ENCODE results near the gene AJAP1. TPM values are rescaled to one million over a fixed set of nuclear protein-coding genes. Genes with fewer than 3 reads are reported as not detected.

AJAP1 gene
- total and polyA plus RNA-seq, 4 donors, result 12.3 to 28.7 (median 26.4) TPM

DNA sequence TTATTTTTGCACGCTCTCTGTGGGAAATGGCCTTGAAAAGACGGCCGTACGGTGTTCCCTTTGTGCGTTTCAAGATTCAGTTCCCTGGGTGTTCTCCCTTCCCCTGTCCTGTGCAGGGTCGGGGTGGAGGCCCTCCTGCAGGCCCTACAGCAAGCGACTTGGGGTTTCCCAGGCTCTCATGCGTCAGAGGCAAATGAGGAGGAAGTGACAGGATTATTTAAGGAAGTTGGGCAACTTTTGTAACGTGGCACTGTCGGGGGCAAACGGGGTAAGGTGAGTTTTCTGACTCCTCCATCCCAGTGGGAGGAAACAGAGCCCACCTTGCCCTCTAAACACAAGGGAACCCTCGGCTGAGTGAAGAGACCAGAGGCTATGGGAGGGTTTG lies 16.1 kb upstream of the AJAP1 start:
- Histone ChIP-seq H3K36me3 (ENCODE audit: control insufficient read depth, insufficient read depth, low read length) (no peaks in the 10 kb centered on the region), H3K27ac (ENCODE audit: low read depth, low read length) (no peak overlapping the region), H3K4me3 (ENCODE audit: low read depth, low read length) (no peak overlapping the region), H3K4me1 (ENCODE audit: control insufficient read depth, insufficient read depth, low read length) (peaks cover 22% of the 10 kb centered on the region), H3K9me3 (ENCODE audit: control insufficient read depth, insufficient read depth, low read length) (no peaks in the 10 kb centered on the region), H3K27me3 (ENCODE audit: control insufficient read depth, insufficient read depth, low read length) (no peaks in the 10 kb centered on the region)
- WGBS (ENCODE audit: insufficient coverage), result 45% methylated on average over 5 of the region's 12 CpGs
- no peak for DNase-seq (ENCODE audit: low read depth in 4 of 6, low spot score in 6 of 6)

DNA sequence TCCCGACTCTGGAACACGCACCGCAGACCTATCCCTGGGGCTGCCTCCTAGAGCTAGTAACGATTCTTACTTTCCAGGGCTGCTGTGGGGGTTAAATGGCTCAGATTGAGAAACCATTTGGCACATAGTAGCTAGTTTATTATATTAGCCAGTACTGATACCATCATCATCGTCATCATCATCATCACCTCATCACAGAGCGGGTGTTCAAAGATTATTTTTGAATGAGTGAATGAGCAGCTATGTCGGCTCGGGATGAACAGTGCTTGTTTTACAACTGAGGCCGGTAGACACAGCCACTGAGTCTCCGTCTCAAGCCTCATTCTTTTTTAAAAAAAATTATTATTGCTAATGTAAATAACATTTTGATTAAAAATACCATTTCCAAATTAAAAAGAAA lies 13.5 kb upstream of the AJAP1 start:
- H3K27me3 ChIP-seq (ENCODE audit: control insufficient read depth, insufficient read depth, low read length), result no peaks in the 10 kb centered on the region
- H3K4me3 ChIP-seq (ENCODE audit: low read depth, low read length), result no peak overlapping the region
- H3K9me3 ChIP-seq (ENCODE audit: control insufficient read depth, insufficient read depth, low read length), result no peaks in the 10 kb centered on the region
- H3K36me3 ChIP-seq (ENCODE audit: control insufficient read depth, insufficient read depth, low read length), result no peaks in the 10 kb centered on the region
- no peak for DNase-seq (ENCODE audit: low read depth in 4 of 6, low spot score in 6 of 6)
- 71% methylated on average over 1 of the region's 10 CpGs for WGBS (ENCODE audit: insufficient coverage)
- H3K4me1 ChIP-seq (ENCODE audit: control insufficient read depth, insufficient read depth, low read length), result peaks cover 14% of the 10 kb centered on the region
- no peak overlapping the region for H3K27ac ChIP-seq (ENCODE audit: low read depth, low read length)

DNA sequence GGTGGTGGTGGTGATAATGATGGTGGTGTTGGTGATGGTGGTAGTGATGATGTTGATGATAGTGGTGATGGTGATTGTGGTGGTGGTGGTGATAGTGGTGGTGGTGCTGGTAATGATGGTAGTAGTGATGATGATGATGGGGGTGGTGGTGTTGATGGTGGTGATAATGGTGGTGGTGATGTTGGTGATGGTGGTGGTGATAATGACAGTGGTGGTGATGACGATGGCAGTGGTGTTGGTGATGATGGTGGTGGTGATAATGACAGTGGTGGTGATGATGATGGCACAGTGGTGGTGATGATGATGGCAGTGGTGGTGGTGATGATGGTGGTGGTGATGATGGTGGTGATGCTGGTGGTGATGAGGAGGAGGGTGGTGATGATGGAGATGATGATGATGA lies 7.0 kb upstream of the AJAP1 start:
- H3K4me1 ChIP-seq (ENCODE audit: control insufficient read depth, insufficient read depth, low read length), result peaks cover 17% of the 10 kb centered on the region
- no peaks in the 10 kb centered on the region for H3K9me3 ChIP-seq (ENCODE audit: control insufficient read depth, insufficient read depth, low read length)
- no peaks in the 10 kb centered on the region for H3K36me3 ChIP-seq (ENCODE audit: control insufficient read depth, insufficient read depth, low read length)
- no peak for DNase-seq (ENCODE audit: low read depth in 4 of 6, low spot score in 6 of 6)
- peaks cover 2% of the 10 kb centered on the region for H3K27me3 ChIP-seq (ENCODE audit: control insufficient read depth, insufficient read depth, low read length)
- no peak overlapping the region for H3K4me3 ChIP-seq (ENCODE audit: low read depth, low read length)
- WGBS (ENCODE audit: insufficient coverage), result 100% methylated on average over 1 of the region's 1 CpG
- no peak overlapping the region for H3K27ac ChIP-seq (ENCODE audit: low read depth, low read length)

DNA sequence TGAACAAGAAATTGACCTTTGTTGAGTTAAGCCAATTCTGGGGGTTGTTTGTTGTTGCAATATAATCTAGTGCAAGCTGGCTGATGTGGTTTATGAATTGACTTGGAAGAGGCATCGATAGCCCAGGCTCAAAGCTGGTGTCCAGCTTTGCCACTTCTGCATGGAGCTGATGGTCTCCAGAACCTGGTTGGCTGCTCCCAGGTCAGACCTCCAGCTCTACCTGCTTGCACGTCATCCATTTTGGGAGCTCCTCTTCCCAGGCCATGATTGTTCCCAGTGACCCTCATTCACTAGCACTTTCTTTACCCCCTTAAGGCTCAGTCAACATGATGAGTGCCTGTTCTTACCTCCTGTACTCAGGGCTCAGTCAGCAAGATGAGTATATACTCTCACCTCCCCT lies 5.8 kb upstream of the AJAP1 start:
- no peak overlapping the region for H3K4me3 ChIP-seq (ENCODE audit: low read depth, low read length)

DNA sequence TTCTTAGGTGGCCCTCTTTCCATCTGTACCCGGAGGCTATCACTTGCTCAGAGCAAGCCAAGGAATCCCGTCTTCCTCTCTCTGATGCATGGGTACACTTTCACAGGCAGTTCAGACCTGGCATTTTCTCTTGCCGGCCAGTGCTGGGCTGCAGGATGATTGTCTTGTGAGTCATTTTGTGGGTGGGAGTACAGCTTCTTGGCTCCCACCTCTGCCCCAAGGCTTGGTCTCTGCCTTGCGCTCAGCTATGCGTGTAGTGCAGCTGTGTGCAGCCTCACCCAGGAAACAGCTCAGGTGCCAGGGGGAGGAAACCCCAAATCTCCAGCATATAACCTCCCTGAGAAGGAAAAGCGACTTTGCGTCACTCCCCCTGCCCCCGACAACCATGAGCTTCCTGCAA lies 3.9 kb upstream of the AJAP1 start:
- DNase-seq (ENCODE audit: low read depth in 4 of 6, low spot score in 6 of 6), result no peak
- 56% methylated on average over 4 of the region's 8 CpGs for WGBS (ENCODE audit: insufficient coverage)

More for the DNA sequence above, 5.8 kb upstream of the AJAP1 start:
- WGBS (ENCODE audit: insufficient coverage), result 97% methylated on average over 2 of the region's 2 CpGs
- Histone ChIP-seq H3K27ac (ENCODE audit: low read depth, low read length) (no peak overlapping the region), H3K4me1 (ENCODE audit: control insufficient read depth, insufficient read depth, low read length) (peaks cover 30% of the 10 kb centered on the region), H3K9me3 (ENCODE audit: control insufficient read depth, insufficient read depth, low read length) (no peaks in the 10 kb centered on the region), H3K27me3 (ENCODE audit: control insufficient read depth, insufficient read depth, low read length) (peaks cover 12% of the 10 kb centered on the region), H3K36me3 (ENCODE audit: control insufficient read depth, insufficient read depth, low read length) (no peaks in the 10 kb centered on the region)
- no peak for DNase-seq (ENCODE audit: low read depth in 4 of 6, low spot score in 6 of 6)

DNA sequence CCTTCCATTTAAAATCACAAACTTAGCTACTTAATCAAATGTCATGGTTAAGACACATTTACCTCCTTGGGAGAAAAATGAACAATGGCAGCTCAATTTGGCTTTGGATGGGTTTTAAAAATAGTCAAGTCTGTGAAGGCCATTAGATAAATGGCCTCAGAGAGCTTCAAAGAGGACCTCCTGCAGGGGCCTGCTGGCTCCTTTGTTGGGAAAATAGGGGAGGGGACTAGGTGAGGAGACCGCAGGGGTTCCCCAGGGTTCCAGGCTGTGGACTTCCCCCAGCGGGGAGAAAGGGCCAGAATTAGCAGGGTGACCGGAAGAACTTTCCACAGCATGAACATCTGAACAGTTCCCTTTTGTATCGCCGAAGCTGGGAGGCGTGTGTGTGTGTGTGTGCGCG lies 3.4 kb upstream of the AJAP1 start:
- Histone ChIP-seq H3K9me3 (ENCODE audit: control insufficient read depth, insufficient read depth, low read length) (no peaks in the 10 kb centered on the region), H3K27ac (ENCODE audit: low read depth, low read length) (no peak overlapping the region), H3K4me1 (ENCODE audit: control insufficient read depth, insufficient read depth, low read length) (peaks cover 39% of the 10 kb centered on the region), H3K27me3 (ENCODE audit: control insufficient read depth, insufficient read depth, low read length) (peaks cover 18% of the 10 kb centered on the region), H3K36me3 (ENCODE audit: control insufficient read depth, insufficient read depth, low read length) (no peaks in the 10 kb centered on the region), H3K4me3 (ENCODE audit: low read depth, low read length) (no peak overlapping the region)
- 35% methylated on average over 2 of the region's 8 CpGs for WGBS (ENCODE audit: insufficient coverage)
- no peak for DNase-seq (ENCODE audit: low read depth in 4 of 6, low spot score in 6 of 6)

More for the DNA sequence above, 3.9 kb upstream of the AJAP1 start:
- Histone ChIP-seq H3K9me3 (ENCODE audit: control insufficient read depth, insufficient read depth, low read length) (no peaks in the 10 kb centered on the region), H3K4me1 (ENCODE audit: control insufficient read depth, insufficient read depth, low read length) (peaks cover 35% of the 10 kb centered on the region), H3K36me3 (ENCODE audit: control insufficient read depth, insufficient read depth, low read length) (no peaks in the 10 kb centered on the region), H3K27me3 (ENCODE audit: control insufficient read depth, insufficient read depth, low read length) (peaks cover 17% of the 10 kb centered on the region), H3K4me3 (ENCODE audit: low read depth, low read length) (no peak overlapping the region), H3K27ac (ENCODE audit: low read depth, low read length) (no peak overlapping the region)

DNA sequence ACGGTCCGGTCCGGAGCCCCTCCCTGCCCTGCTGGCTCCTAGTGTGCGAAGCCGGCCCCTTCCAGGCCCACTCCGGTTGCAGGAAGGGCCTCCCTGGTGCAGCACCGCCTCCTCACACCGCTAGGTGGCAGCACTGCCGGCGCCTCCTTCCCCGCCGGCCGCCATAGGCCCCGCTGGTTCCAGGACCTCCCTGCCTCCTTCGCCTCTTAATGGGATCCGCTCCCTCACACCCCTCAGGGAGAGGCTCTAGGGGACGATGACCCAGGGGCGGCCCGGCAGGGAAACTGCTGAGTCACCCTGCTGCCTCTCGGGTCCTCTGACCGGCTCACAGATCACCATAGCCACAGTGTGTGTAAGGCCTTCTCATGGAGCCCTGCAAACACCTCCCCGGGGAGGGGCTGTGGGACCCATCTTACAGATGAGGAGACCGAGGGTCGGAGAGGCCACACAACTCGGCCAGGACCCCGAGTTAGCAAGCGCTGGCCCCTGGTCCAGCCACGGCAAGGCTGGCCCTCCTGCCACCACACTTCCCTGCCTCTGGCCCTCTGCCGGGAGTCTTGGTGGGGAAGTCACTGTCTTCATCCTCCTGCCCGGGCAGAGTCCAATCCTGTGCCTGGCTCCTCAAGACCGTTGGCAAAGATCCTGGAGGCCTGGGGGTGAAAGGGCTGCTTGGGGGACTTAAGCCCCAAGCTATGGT lies 1.6 kb upstream of the AJAP1 start:
- 22% methylated on average over 25 of the region's 31 CpGs for WGBS (ENCODE audit: insufficient coverage)
- Histone ChIP-seq H3K4me3 (ENCODE audit: low read depth, low read length) (no peak overlapping the region), H3K4me1 (ENCODE audit: control insufficient read depth, insufficient read depth, low read length) (peaks cover 51% of the 10 kb centered on the region), H3K36me3 (ENCODE audit: control insufficient read depth, insufficient read depth, low read length) (no peaks in the 10 kb centered on the region), H3K27me3 (ENCODE audit: control insufficient read depth, insufficient read depth, low read length) (peaks cover 29% of the 10 kb centered on the region), H3K27ac (ENCODE audit: low read depth, low read length) (no peak overlapping the region), H3K9me3 (ENCODE audit: control insufficient read depth, insufficient read depth, low read length) (no peaks in the 10 kb centered on the region)
- peak in 2 of 6 donors; percentile 78 to 88 for DNase-seq (ENCODE audit: low read depth in 4 of 6, low spot score in 6 of 6)

DNA sequence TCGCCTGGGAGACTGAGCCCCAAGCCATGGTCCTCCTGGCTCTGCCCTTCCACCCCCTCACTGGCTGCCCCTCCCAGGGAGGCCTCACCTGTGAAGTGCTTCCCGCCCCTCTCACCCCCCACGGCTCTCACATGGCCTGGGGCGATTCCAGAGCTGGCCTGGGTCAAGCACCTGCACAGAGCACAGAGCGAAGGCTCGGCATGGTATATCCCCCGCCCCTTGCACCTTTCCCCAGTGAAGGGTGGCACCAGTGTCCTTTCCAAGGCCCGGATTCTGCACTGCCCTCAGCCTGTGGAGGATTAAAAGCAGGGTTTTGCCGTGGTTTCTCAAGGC lies 1.1 kb upstream of the AJAP1 start:
- Histone ChIP-seq H3K27ac (ENCODE audit: low read depth, low read length) (no peak overlapping the region), H3K9me3 (ENCODE audit: control insufficient read depth, insufficient read depth, low read length) (no peaks in the 10 kb centered on the region), H3K4me3 (ENCODE audit: low read depth, low read length) (no peak overlapping the region), H3K27me3 (ENCODE audit: control insufficient read depth, insufficient read depth, low read length) (peaks cover 33% of the 10 kb centered on the region), H3K4me1 (ENCODE audit: control insufficient read depth, insufficient read depth, low read length) (peaks cover 56% of the 10 kb centered on the region), H3K36me3 (ENCODE audit: control insufficient read depth, insufficient read depth, low read length) (no peaks in the 10 kb centered on the region)
- DNase-seq (ENCODE audit: low read depth in 4 of 6, low spot score in 6 of 6), result no peak
- 54% methylated on average over 9 of the region's 9 CpGs for WGBS (ENCODE audit: insufficient coverage)

DNA sequence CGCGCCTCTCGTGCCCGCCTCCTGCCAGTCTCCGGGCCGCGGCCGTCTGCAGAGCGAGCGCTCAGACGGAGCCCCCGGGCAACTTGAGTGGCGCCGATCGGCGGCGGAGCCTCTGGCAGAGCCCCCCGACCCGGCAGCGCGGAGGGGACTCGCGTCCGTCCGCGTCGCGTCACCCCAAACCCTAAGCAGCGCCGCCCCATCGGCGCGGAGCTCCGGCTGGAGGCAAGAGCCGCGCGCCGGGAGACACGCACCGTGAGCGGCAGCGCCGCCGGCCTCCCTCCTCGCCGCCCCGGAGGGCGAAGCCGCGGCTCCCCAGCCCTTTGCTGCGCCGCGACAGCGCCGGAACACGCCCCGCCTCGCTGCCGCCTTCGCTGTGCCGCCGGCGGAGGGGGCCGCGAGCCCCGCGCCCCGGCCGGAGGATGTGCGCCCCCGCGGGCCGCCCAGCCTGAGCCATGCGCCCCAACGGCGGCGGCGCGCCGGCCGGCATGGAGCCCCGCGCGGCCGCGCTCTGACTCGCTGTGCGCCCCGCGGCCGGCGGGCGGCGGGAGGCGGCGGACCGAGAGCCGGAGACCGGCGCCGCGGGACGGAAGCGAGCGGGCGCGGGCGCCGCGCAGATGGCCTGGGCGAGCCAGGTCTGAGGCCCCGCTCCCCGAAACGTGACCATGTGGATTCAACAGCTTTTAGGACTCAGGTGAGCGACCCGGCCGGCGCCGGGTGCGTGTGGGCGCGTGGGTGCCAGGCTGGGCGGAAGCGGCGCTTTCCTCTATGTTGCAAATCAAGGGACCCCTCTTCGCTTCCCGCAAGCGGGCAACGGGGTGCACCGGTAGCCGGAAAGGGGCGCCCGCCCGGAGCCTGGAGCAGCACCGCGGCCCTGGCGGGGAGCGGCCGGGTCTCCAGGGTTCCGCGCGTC lies 610 bp downstream of the AJAP1 start:
- Histone ChIP-seq H3K36me3 (ENCODE audit: control insufficient read depth, insufficient read depth, low read length) (no peaks in the 10 kb centered on the region), H3K4me3 (ENCODE audit: low read depth, low read length) (peak overlapping the region; percentile 24), H3K9me3 (ENCODE audit: control insufficient read depth, insufficient read depth, low read length) (no peaks in the 10 kb centered on the region), H3K27ac (ENCODE audit: low read depth, low read length) (no peak overlapping the region), H3K27me3 (ENCODE audit: control insufficient read depth, insufficient read depth, low read length) (peaks cover 37% of the 10 kb centered on the region), H3K4me1 (ENCODE audit: control insufficient read depth, insufficient read depth, low read length) (peaks cover 71% of the 10 kb centered on the region)
- peak in 2 of 6 donors; percentile 45 to 53 for DNase-seq (ENCODE audit: low read depth in 4 of 6, low spot score in 6 of 6)
- WGBS (ENCODE audit: insufficient coverage), result 0% methylated on average over 142 of the region's 142 CpGs
